Measurements from ENCODE around the gene MRTO4.
A peak's percentile ranks its signal among the peaks of the same experiment; 100 is the strongest.
"Not testable (repeated sequence)": the region's sequence is repeated elsewhere in the genome, so short reads cannot be mapped to it uniquely, and the experiment has no call there.

The MRTO4 gene

GRCh38 chr1:19216585-19216984, 35.0 kb upstream of the MRTO4 start:
- H3K9me3 Mint-ChIP-seq, H3K4me3 Mint-ChIP-seq, H3K27me3 Mint-ChIP-seq: not testable (repeated sequence)
- H3K4me1 Mint-ChIP-seq (ENCODE audit: low read depth): peaks cover 51% of the 10 kb centered on the region
- peak overlapping the region; percentile 62 for H3K27ac Mint-ChIP-seq
- H3K36me3 Mint-ChIP-seq (ENCODE audit: low read depth): peaks cover 76% of the 10 kb centered on the region

- peak overlapping the region; percentile 81 for H3K27ac Mint-ChIP-seq
- H3K9me3 Mint-ChIP-seq: no peaks in the 10 kb centered on the region
- H3K4me1 Mint-ChIP-seq (ENCODE audit: low read depth): peaks cover 22% of the 10 kb centered on the region
- H3K36me3 Mint-ChIP-seq (ENCODE audit: low read depth): peaks cover 77% of the 10 kb centered on the region
- no peaks in the 10 kb centered on the region for H3K27me3 Mint-ChIP-seq
- H3K4me3 Mint-ChIP-seq: no peak overlapping the region
These were observed 32.2 kb upstream of the MRTO4 start for GRCh38 chr1:19219451-19219850.

GRCh38 chr1:19220080-19220846, 31.3 kb upstream of the MRTO4 start:
- H3K36me3 Mint-ChIP-seq (ENCODE audit: low read depth): peaks cover 81% of the 10 kb centered on the region
- H3K4me1 Mint-ChIP-seq (ENCODE audit: low read depth): peaks cover 19% of the 10 kb centered on the region
- H3K27me3 Mint-ChIP-seq: no peaks in the 10 kb centered on the region
- H3K4me3 Mint-ChIP-seq: no peak overlapping the region
- no peaks in the 10 kb centered on the region for H3K9me3 Mint-ChIP-seq
- peak overlapping the region; percentile 81 for H3K27ac Mint-ChIP-seq

DNA sequence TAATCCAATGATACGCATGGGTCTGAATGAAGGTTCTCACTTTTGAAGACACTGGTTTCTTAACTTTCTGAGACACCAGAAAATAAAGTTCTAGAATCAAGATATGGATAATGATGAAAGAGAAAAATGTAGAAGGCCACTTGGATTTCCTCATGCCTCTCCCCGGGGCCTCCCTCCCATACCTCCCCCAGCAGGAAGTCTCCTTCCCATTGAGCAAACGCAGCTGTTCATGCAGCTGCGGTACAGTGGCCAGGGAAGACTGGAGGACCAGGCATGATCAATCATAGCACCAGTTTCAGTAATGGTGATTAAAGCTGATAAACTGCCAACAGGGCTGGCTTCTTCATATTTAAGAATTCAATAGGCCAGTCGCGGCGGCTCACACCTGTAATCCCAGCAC, 30.6 kb upstream of the MRTO4 start:
- no peaks in the 10 kb centered on the region for H3K9me3 Mint-ChIP-seq
- peak overlapping the region; percentile 81 for H3K27ac Mint-ChIP-seq
- peaks cover 17% of the 10 kb centered on the region for H3K4me1 Mint-ChIP-seq (ENCODE audit: low read depth)
- no peak overlapping the region for H3K4me3 Mint-ChIP-seq
- no peaks in the 10 kb centered on the region for H3K27me3 Mint-ChIP-seq
- H3K36me3 Mint-ChIP-seq (ENCODE audit: low read depth): peaks cover 85% of the 10 kb centered on the region

DNA sequence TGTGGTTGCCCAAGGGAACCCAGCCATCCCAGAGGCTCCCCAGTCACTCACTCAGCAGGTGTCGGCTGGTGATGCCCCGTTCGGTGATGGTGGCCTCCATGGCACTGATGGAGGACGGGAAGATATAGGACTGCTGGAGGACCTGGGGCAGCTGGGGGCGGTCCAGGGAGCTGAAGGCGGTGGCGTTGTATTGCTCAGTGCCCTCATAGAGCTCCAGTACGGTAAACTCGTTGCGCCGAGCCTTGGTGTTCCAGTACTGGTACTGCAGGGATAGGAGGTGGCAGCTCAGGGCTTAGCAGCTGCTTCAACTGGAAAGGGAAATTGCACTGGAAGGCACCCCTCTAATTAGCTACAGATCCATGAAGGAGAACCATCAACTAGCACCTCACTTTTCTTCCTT, 29.0 kb upstream of the MRTO4 start:
- H3K27me3 Mint-ChIP-seq: no peaks in the 10 kb centered on the region
- H3K27ac Mint-ChIP-seq: no peak overlapping the region
- no peak overlapping the region for H3K4me3 Mint-ChIP-seq
- peaks cover 14% of the 10 kb centered on the region for H3K4me1 Mint-ChIP-seq (ENCODE audit: low read depth)
- no peaks in the 10 kb centered on the region for H3K9me3 Mint-ChIP-seq
- H3K36me3 Mint-ChIP-seq (ENCODE audit: low read depth): peaks cover 90% of the 10 kb centered on the region

DNA sequence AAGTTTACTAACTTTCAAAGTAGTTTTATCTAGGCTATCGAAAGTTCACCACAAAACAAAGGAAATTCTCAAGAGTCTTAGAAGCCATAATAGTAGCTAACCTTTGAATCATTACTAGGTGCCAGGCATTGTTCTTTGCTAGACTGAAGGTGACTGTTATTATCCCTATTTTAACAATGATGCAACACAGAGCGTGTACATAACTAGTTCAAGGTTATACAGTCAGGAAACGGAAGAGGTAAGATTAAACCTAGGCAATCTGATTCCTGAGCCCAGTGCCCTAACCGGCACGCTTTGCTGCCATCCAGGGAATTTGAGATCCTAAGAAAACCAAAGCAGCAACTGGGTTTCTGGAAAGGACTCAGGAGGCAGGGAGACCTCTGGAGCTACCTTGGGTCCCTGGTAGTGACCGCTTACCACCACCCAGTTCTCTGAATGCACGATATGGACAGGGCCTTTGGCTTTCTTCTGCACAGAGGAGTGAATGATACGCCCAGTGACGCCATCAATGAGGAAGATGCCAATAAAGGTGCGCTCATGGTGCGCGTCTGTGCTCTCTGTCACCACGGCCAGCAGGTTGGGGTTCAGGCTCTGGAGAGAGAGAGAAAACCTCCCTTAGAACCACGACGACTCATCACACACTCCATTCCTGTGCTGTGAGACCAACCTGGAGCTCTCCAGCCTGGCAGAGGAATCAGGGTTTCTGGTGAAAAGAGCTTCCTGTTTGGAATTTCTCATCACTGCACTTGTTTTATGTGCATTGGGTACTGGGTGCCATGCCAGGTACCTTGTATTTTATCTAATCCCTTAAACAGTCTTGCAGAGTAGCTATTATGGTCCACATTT, 28.4 kb upstream of the MRTO4 start:
- Mint-ChIP-seq H3K4me3 (no peak overlapping the region), H3K27me3 (no peaks in the 10 kb centered on the region), H3K27ac (no peak overlapping the region), H3K36me3 (ENCODE audit: low read depth) (peaks cover 91% of the 10 kb centered on the region), H3K9me3 (no peaks in the 10 kb centered on the region), H3K4me1 (ENCODE audit: low read depth) (peaks cover 14% of the 10 kb centered on the region)

GRCh38 chr1:19229229-19229628, 22.4 kb upstream of the MRTO4 start:
- Mint-ChIP-seq H3K4me3 (no peak overlapping the region), H3K27me3 (no peaks in the 10 kb centered on the region), H3K9me3 (no peaks in the 10 kb centered on the region), H3K27ac (no peak overlapping the region), H3K36me3 (ENCODE audit: low read depth) (peaks cover 86% of the 10 kb centered on the region), H3K4me1 (ENCODE audit: low read depth) (no peaks in the 10 kb centered on the region)

DNA sequence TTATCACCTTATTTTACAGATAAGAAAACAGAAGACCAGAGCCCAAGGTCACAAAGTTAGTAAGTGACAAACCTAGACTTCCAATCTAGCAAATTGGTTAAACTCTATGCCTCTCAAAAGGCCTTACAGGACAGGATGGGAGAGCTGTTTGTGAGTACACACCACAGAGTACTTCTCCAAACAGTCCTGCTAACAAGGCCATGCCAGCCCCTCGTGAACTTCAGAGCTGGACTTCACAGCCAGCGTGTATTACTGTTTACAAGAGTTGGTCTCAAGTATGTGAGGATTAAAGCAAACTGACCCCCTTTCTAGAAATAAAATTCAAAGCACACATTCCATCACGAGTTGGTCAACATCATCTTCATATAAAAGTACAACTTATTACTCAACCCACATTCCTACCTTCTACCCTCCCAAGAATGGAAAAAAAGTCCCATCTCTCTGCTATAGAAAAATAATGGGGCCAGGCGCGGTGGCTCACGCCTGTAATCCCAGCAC, 21.7 kb upstream of the MRTO4 start:
- no peaks in the 10 kb centered on the region for H3K9me3 Mint-ChIP-seq
- H3K27me3 Mint-ChIP-seq: no peaks in the 10 kb centered on the region
- no peak overlapping the region for H3K4me3 Mint-ChIP-seq
- H3K4me1 Mint-ChIP-seq (ENCODE audit: low read depth): no peaks in the 10 kb centered on the region
- peak overlapping the region; percentile 18 for H3K27ac Mint-ChIP-seq
- H3K36me3 Mint-ChIP-seq (ENCODE audit: low read depth): peaks cover 81% of the 10 kb centered on the region

DNA sequence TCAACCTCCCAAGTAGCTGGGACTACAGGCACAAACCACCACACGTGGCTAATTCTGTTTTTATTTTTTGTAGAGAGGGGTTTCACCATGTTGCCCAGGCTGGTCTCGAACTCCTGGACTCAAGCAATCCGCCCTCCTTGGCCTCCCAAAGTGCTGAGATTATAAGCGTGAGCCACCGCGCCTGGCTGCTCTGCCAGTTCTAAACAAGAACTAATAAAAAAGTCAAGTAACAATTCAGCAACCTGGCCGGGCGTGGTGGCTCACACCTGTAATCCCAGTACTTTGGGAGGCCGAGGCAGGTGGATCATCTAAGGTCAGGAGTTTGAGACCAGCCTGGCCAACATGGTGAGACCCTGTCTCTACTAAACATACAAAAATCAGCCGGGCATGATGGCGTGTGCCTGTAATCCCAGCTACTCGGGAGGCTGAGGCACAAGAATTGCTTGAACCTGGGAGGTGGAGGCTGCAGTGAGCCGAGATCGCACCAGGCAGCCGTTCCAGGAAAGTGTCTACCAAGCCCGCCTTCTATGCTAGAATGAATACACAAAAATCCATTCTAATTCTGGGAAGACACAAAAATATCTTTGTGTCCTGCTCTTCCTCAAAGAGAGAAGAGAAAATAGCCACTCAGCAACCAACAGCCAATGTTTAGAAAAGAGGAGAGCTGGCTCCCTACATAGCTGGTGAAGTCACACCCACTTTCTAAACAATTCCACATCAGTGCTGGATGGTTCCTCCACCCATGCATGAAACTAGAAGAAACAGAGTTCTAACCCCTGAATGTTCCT, 19.7 kb upstream of the MRTO4 start:
- H3K9me3 Mint-ChIP-seq; H3K27me3 Mint-ChIP-seq; H3K4me1 Mint-ChIP-seq (ENCODE audit: low read depth); H3K4me3 Mint-ChIP-seq; H3K27ac Mint-ChIP-seq: not testable (repeated sequence)
- H3K36me3 Mint-ChIP-seq (ENCODE audit: low read depth): peaks cover 66% of the 10 kb centered on the region

- Mint-ChIP-seq H3K4me3 (no peak overlapping the region), H3K4me1 (ENCODE audit: low read depth) (no peaks in the 10 kb centered on the region), H3K27ac (no peak overlapping the region), H3K9me3 (no peaks in the 10 kb centered on the region), H3K27me3 (no peaks in the 10 kb centered on the region), H3K36me3 (ENCODE audit: low read depth) (peaks cover 66% of the 10 kb centered on the region)
These were observed 19.1 kb upstream of the MRTO4 start for GRCh38 chr1:19232524-19232846.

DNA sequence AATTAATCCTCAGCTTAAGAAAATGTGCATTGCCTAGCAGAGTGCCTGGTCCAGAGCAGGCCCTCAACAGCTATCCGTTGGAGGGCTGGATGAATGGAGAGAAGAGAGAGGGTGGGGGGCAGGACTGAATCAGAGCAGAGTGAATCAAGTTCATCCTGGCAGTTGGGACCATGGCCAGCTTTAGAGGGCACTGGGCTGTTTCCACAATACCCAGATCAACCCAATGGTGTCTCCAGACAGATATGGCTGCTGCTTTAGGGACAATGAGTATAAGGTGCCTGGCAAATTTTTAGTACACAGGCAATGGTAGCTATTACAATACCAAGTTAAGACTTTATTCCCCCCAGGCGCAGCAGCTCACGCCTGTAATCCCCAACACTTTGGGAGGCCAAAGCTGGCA, 17.4 kb upstream of the MRTO4 start:
- no peaks in the 10 kb centered on the region for H3K4me1 Mint-ChIP-seq (ENCODE audit: low read depth)
- no peak overlapping the region for H3K4me3 Mint-ChIP-seq
- no peaks in the 10 kb centered on the region for H3K27me3 Mint-ChIP-seq
- peaks cover 64% of the 10 kb centered on the region for H3K36me3 Mint-ChIP-seq (ENCODE audit: low read depth)
- H3K27ac Mint-ChIP-seq: no peak overlapping the region
- H3K9me3 Mint-ChIP-seq: no peaks in the 10 kb centered on the region

DNA sequence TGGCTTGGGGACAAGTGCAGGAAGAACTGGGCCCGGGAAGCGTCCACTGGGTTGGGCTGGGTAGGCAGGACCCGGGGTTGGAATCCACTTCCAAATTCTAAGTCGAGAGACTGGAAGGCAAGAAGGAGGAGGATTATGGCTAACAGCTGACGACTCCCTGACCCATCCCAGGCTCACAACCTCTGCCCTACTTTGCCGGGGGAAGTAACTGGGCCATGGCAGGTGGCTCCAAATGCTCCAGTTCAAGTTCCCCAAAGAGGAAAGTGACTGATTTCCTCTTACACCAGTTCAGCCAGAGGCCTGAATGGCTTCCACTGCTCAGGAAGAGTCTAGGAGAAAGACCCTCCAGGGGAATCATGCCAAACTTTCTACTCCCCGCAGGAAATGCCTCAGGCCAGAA, 11.7 kb upstream of the MRTO4 start:
- Mint-ChIP-seq H3K36me3 (ENCODE audit: low read depth) (peaks cover 69% of the 10 kb centered on the region), H3K27me3 (no peaks in the 10 kb centered on the region), H3K4me3 (no peak overlapping the region), H3K4me1 (ENCODE audit: low read depth) (no peaks in the 10 kb centered on the region), H3K9me3 (no peaks in the 10 kb centered on the region), H3K27ac (no peak overlapping the region)

- Mint-ChIP-seq H3K36me3 (ENCODE audit: low read depth) (peaks cover 73% of the 10 kb centered on the region), H3K4me1 (ENCODE audit: low read depth) (no peaks in the 10 kb centered on the region), H3K27ac (no peak overlapping the region), H3K4me3 (no peak overlapping the region), H3K9me3 (no peaks in the 10 kb centered on the region), H3K27me3 (no peaks in the 10 kb centered on the region)
These were observed 10.7 kb upstream of the MRTO4 start for GRCh38 chr1:19240673-19241538.

- Mint-ChIP-seq H3K4me1 (ENCODE audit: low read depth) (peaks cover 41% of the 10 kb centered on the region), H3K27ac (peak overlapping the region; percentile 100), H3K4me3 (peak overlapping the region; percentile 100), H3K36me3 (ENCODE audit: low read depth) (peaks cover 28% of the 10 kb centered on the region), H3K27me3 (no peaks in the 10 kb centered on the region), H3K9me3 (no peaks in the 10 kb centered on the region)
These were observed 838 bp upstream of the MRTO4 start for GRCh38 chr1:19250629-19251304.
